ENCODE results near the gene DPYD. TPM values are rescaled to one million over a fixed set of nuclear protein-coding genes. Genes with fewer than 3 reads are reported as not detected.

Gene DPYD
- polyA plus RNA-seq, 1 of the 3 experiments (the other 2 are of a cell fraction), result 23.0 TPM

GRCh38 chr1:97095764-97096163 lies 825.1 kb downstream of the DPYD start (continued):
- peak; percentile 38 for TF ChIP-seq PBX3 (IDR thresholded peaks at IDR 0.05)
- TF ChIP-seq NFIC (IDR thresholded peaks at IDR 0.05; ENCODE audit: borderline replicate concordance), result no peak; the same call in 1 of the 2 replicates
- no peak for TF ChIP-seq RAD21 (IDR thresholded peaks at IDR 0.05; ENCODE audit: low read length)
- TF ChIP-seq TCF12 (IDR thresholded peaks at IDR 0.05), result peak; percentile 84
- TF ChIP-seq YY1 (IDR thresholded peaks at IDR 0.05; ENCODE audit: low read depth), result no peak
- TF ChIP-seq POLR2AphosphoS5 (IDR thresholded peaks at IDR 0.05; ENCODE audit: low read depth, low read length), result 0 out of 2 replicates have a peak, but pooled peaks have one; percentile 29
- TF ChIP-seq ELF1 (IDR thresholded peaks at IDR 0.05), result no peak
- no peak for TF ChIP-seq SIN3A (IDR thresholded peaks at IDR 0.05; ENCODE audit: borderline replicate concordance, low read depth, low read length)
- TF ChIP-seq USF2 (IDR thresholded peaks at IDR 0.05; ENCODE audit: borderline replicate concordance, low read depth, low read length), result no peak
- TF ChIP-seq FOXM1 (IDR thresholded peaks at IDR 0.05; ENCODE audit: low read depth), result no peak
- TF ChIP-seq GATA2 (CRISPR knock-in tag; IDR thresholded peaks at IDR 0.05), result peak; percentile 12; the same call in 1 of the 2 replicates
- TF ChIP-seq SMC3 (IDR thresholded peaks at IDR 0.05; ENCODE audit: low read depth, low read length), result no peak
- no peak for TF ChIP-seq EZH2phosphoT487 (IDR thresholded peaks at IDR 0.05; ENCODE audit: borderline replicate concordance, low read depth)
- no peak for TF ChIP-seq MAX (IDR thresholded peaks at IDR 0.05; ENCODE audit: low read depth)
- TF ChIP-seq FOXJ3 (CRISPR knock-in tag; IDR thresholded peaks at IDR 0.05), result no peak
- TF ChIP-seq USF1 (IDR thresholded peaks at IDR 0.05; ENCODE audit: borderline replicate concordance, low read depth), result no peak

- H3F3A ChIP-seq (replicated peaks; ENCODE audit: insufficient read depth), result peaks cover 27% of the 10 kb centered on the region
- peaks cover 13 to 37% of the 10 kb centered on the region in 2 experiments for H3K4me1 ChIP-seq (ENCODE audit: control insufficient read depth in 1 of 2, insufficient read depth in 2 of 2, low read depth in 1 of 2, low read length in 1 of 2)
- POLR2A ChIA-PET, result no interaction called here
- H3K9me2 ChIP-seq, result no peaks in the 10 kb centered on the region
- no peaks in the 10 kb centered on the region for H4K20me1 ChIP-seq (ENCODE audit: insufficient read depth)
- DNase-seq, result no peak
- H3K27ac ChIP-seq (ENCODE audit: low read depth in 2 of 2, low read length in 1 of 2), result peak overlapping the region; percentile 64 to 98
- no peak overlapping the region; the same call in 1 of the 2 replicates for H2AFZ ChIP-seq (ENCODE audit: low read depth)
- CTCF ChIA-PET, result no interaction called here
- H3K36me3 ChIP-seq (replicated peaks in 1 of 2; ENCODE audit: control insufficient read depth in 1 of 2, insufficient read depth in 2 of 2, low read length in 1 of 2), result peaks cover 6 to 34% of the 10 kb centered on the region in 2 experiments
- no peaks in the 10 kb centered on the region for H3K27me3 ChIP-seq (ENCODE audit: insufficient read depth)
- H3K9ac ChIP-seq, result peak overlapping the region; percentile 71
- WGBS (ENCODE audit: low lambda C conversion rate), result 23% methylated on average over 6 of the region's 6 CpGs
- H3K4me3 ChIP-seq (ENCODE audit: low read depth in 2 of 2, low read length in 1 of 2), result no peak overlapping the region
- H3K9me3 ChIP-seq, result no peaks in the 10 kb centered on the region
- H3K4me2 ChIP-seq, result peak overlapping the region; percentile 67
- H3K79me2 ChIP-seq (ENCODE audit: insufficient read depth), result no peaks in the 10 kb centered on the region
- TF ChIP-seq ELF1 (IDR thresholded peaks at IDR 0.05) (peak; percentile 48), ZBTB33 (IDR thresholded peaks at IDR 0.05; ENCODE audit: borderline replicate concordance, low read depth) (peak; percentile 63; the same call in 1 of the 2 replicates), CTCF (IDR thresholded peaks at IDR 0.05) (no peak), CHD2 (IDR thresholded peaks at IDR 0.05; ENCODE audit: low read length, partially characterized antibody) (no peak), NRF1 (IDR thresholded peaks at IDR 0.05; ENCODE audit: low read depth, low read length) (no peak), RXRA (IDR thresholded peaks at IDR 0.05; ENCODE audit: borderline replicate concordance, low read depth) (peak; percentile 87), EP300 (IDR thresholded peaks at IDR 0.05; ENCODE audit: borderline replicate concordance in 1 of 2, low read depth in 1 of 2, low read length in 1 of 2) (peak in 1 of 2 experiments; percentile 96; a peak in 2 of 4 replicates), TCF12 (IDR thresholded peaks at IDR 0.05) (peak; percentile 96), RAD21 (IDR thresholded peaks at IDR 0.05; ENCODE audit: low read length) (no peak), USF1 (IDR thresholded peaks at IDR 0.05; ENCODE audit: borderline replicate concordance, low read depth) (no peak), YY1 (IDR thresholded peaks at IDR 0.05; ENCODE audit: low read depth) (peak; percentile 67; the same call in 1 of the 2 replicates)
These were observed 826.4 kb downstream of the DPYD start for GRCh38 chr1:97094247-97094972.
